Measurements from ENCODE around the gene TOMM5.

- TF ChIP-seq POLR2A (IDR thresholded peaks at IDR 0.05; ENCODE audit: low read depth, low read length) (no peak), POU2F2 (IDR thresholded peaks at IDR 0.05; ENCODE audit: low read depth, low read length) (no peak), SPI1 (IDR thresholded peaks at IDR 0.05; ENCODE audit: low read depth, low read length) (no peak), PAX5 (IDR thresholded peaks at IDR 0.05; ENCODE audit: insufficient read depth, low read length, severe bottlenecking) (no peak)
Measured at GRCh38 chr9:37617161-37617560, 24.8 kb upstream of the TOMM5 start.
